NCI-H510A (cell line): ENCODE measurements around the gene GIPC3.
"Not testable (repeated sequence)": the region's sequence is repeated elsewhere in the genome, so short reads cannot be mapped to it uniquely, and the experiment has no call there.

Experiments used
- DNase-seq: peaks from one replicate; lab custom pipeline; 2025; lab: John Stamatoyannopoulos, UW

GIPC3 gene

DNA sequence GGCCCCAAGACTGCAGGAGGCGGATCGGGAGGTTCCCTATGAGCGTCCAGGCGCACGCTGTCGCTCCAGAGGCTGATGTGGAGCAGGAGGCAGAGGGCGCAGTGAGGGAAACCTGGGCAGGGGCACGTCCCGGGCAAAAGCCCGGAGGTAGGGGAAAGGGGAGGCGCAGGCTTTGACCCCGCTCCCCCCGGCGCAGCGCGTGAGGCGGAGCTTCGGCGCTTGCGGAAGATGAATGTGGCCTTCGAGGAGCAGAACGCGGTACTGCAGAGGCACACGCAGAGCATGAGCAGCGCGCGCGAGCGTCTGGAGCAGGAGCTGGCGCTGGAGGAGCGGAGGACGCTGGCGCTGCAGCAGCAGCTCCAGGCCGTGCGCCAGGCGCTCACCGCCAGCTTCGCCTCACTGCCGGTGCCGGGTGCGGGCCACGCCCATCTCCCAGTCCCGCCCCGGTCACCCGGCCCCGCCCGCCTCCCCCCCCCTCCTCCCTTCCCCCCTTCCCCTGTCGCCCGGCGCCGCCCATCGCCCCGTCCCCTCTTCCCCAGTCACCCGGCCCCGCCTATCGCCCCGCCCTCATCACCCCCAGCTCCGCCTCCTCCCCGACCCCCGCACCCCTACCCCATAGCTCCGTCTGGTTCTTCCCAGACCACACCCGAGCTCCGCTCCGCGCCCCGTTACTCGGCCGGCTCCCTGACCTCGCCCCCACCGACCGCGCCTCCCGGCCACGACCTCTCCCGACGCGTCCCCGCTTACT, 8.4 kb upstream of the GIPC3 start:
- DNase-seq: no peak

DNA sequence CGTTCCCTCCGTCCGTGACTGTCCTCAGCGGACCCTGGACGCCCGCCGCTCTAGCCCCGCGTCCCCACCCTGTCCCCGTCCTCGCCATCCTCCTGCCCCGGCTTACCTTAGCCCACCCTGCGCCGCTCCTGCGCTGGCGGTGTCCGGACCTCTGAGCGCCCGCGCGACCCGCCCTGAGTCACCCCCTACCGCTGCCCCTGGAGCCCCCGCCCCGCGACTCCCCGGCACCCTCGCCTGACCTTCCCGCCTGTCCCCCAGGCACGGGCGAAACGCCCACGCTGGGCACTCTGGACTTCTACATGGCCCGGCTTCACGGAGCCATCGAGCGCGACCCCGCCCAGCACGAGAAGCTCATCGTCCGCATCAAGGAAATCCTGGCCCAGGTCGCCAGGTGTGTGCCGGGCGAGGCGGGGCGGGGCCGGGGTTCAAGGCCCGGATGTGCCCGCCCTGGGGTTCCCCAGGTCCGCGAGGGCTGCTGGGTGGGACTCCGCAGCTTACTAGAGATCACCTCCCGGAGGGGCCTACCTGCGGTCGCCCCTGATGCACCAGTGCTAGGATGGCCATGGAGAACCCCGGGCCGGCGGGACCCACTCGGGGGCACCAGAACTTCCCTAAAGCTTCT, 7.4 kb upstream of the GIPC3 start:
- no peak for DNase-seq

DNA sequence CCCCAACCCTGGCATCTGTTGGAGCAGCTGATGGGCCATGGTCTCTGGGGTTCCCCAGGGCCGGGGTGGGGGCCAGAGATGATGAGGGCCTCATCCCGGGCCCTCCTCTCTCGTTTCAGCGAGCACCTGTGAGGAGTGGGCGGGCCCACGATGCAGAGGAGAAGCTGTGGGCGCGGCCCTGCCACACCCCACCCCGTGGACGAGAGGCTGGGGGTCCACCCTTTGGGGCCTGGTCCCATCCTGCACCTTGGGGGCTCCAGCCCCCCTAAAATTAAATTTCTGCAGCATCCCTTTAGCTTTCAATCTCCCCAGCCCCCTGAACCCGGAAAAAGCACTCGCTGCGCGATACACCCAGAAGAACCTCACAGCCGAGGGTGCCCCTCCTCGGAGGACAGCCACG, 6.9 kb upstream of the GIPC3 start:
- no peak for DNase-seq

DNA sequence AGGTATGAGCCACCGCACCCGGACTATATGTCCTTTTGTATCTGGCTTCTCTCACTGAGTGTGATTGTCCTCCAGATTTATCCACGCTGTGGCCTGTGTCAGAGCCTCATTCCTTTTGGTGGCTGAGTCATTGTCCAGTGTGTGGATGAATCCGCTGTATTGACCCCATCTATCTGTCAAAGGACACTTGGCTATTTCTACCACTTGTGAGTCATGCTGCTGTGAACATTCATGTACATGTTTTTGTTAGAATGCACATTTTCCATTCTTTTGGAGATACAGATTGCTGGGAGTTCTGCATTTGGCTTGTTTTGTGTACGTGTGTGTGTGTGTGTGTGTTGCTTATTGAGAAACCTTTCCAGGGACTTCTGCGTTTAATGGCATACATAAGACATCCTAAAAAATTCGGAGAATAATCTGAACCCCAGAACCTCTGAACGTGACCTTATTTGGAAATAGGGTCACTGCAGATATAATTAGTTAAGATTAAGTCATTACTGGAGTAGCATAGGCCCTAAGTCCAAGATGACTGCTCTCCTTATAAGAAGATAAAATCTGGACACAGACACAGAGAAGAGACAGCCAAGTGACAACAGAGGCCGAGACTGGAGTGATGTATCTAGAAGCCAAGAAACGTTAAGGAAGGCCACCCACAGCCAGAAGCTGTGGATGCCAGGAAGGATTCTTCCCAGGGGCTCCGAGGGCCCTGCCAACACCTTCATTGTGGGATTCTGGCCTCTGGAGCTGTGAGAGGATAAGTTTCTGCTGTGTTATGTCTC, 4.9 kb upstream of the GIPC3 start:
- DNase-seq: no peak

DNA sequence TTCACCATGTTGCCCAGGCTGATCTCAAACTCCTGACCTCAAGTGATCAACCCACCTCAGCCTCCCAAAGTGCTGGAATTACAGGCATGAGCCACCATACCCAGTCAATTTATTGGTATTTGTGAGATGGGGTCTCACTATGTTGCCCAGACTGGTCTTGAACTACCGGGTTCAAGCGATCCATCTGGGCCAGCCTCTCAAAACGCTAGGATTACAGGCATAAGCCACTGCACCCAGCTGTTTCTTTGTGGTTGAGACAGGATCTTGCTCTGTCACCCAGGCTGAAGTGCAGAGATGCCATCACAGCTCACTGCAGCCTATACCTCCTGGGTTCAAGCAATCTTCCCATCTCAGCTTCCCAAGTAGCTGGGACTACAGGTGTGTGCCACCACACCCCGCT, 3.5 kb upstream of the GIPC3 start:
- not testable (repeated sequence) for DNase-seq

DNA sequence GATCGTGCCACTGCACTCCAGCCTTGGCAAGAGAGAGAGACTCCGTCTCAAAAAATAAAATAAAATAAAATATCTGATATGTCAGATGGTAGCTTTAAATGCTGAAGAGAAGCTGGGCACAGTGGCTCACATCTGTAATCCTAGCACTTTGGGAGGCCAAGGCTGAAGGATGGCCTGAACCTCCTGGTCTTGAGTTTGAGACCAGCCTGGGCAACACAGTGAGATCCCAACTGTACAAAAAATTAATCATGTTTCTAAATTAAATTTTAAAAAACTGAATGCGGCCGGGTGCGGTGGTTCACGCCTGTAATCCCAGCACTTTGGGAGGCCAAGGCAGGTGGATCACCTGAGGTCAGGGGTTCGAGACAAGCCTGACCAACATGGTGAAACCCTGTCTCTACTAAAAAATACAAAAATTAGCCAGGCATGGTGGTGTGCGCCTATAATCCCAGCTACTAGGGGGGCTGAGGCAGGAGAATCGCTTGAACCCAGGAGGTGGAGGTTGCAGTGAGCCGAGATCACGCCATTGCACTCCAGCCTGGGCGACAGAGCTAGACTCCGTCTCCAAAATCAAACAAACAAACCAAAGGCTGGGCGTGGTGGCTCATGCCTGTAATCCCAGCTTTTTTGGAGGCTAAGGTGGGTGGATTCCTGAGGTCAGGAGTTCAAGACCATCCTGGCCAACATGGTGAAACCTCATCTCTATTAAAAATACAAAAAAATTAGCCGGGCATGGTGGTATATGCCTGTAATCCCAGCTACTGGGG, 1.1 kb upstream of the GIPC3 start:
- DNase-seq: not testable (repeated sequence)

DNA sequence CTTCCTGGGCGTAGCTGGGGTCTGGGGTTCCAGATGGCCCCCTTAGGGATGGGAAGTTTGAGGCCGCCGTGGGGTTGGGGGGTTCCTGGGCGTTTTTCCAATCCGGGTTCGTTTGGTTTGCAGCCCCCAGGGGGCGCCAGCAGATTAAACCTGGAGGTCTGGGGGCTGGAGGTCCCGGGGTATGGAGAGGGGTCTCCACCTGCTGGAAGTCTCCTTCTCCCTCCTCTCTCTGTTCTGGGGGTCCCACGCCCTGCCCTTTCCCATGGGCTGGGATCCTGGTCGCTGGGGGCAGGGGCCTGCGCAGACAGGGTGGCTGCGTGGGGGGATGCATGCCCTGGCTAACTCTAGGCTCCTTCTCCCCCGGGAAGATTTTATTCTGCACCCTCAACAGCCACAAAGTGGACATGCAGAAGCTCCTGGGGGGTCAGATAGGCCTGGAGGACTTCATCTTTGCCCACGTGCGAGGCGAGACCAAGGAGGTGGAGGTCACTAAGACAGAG, 899 bp downstream of the GIPC3 start:
- DNase-seq: no peak

DNA sequence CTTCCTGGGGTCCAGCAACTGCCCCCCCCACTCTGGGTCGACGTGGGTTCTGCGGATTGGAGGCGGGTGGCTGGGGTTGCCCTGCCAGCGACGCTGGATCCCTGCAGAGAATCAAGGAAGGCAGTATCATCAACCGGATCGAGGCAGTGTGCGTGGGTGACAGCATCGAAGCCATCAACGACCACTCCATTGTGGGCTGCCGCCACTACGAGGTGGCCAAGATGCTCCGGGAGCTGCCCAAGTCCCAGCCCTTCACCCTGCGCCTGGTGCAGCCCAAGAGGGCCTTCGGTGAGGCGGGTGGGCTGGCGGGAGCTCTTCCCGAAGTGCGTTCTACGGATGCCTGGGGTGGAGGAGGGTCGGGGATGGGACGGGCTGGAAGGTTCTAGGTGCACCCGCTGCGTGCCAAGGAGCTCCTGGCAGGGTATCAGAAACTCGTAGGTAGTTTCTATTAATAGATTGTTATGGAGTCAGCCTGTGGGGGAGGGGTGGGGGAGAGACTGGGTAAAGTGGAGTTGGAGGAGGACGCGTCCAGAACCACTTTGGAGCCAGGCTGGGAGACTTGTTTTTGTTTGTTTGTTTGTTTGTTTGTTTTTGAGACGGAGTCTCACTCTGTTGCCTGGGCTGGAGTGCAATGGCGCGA, 1.5 kb downstream of the GIPC3 start:
- DNase-seq: no peak

DNA sequence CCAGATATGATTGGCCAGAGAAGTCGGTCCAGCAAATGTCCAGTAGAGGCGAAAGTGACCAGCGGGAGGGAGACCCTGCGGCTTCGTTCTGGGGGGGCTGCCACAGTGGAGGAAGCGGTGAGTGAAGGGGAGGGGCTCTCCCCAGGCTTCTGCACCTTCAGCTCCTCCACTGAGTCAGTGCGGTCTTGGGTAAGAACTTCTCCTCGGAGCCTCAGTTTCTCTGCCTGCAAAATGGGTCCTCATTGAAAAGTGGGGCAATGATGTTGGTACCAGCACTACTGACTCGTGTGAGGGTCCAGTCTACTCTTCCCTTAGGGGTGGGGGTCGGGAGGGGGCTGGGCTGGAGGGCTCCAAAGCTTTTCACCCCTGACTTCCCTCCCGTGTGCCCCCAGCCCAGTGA, 4.2 kb downstream of the GIPC3 start:
- no peak for DNase-seq

DNA sequence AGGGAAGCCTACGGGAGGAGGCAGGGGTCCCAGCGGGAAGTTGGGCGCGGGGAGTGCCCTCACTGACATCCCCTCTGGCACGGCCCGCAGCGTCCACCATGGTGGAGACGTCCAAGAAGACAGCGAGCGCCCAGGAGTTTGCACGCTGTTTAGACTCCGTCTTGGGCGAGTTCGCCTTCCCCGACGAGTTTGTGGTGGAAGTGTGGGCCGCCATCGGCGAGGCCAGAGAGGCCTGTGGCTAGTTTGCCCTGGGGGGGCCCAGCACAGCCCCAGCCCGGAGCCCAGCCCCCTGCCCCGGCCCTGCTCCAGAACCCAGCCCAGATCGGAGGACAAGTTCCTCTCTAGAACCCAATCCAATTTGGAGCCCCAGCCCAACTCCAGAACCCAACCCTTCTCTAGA, 4.7 kb downstream of the GIPC3 start:
- DNase-seq: no peak

DNA sequence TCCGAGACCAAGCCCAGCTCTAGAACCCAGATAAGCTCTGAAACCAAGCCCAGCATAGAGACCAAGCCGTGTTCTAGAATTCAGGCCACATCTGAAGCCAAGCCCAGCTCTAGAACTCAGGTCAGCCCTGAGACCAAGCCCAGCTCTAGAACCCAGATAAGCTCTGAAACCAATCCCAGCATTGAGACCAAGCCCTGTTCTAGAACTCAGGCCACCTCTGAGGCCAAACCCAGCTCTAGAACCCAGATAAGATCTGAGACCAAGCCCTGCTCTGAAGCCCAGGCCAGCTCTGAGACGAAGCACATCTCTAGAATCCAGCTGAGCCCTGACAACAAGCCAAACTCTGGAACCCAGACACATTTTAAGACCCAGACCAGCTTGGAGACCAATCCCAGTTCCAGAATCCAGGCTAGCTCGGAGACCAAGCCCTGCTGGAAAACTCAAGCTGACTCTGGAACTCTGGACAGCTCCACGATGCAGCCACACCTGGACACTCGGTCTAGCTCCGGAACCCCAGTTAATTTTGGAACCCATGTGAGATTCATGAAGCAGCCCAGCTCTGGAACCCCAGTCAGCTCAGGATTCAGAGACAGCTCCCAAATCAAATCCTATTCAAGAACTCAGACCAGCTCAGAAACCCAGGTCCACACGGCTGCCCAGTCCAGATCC, 5.8 kb downstream of the GIPC3 start:
- DNase-seq: no peak

DNA sequence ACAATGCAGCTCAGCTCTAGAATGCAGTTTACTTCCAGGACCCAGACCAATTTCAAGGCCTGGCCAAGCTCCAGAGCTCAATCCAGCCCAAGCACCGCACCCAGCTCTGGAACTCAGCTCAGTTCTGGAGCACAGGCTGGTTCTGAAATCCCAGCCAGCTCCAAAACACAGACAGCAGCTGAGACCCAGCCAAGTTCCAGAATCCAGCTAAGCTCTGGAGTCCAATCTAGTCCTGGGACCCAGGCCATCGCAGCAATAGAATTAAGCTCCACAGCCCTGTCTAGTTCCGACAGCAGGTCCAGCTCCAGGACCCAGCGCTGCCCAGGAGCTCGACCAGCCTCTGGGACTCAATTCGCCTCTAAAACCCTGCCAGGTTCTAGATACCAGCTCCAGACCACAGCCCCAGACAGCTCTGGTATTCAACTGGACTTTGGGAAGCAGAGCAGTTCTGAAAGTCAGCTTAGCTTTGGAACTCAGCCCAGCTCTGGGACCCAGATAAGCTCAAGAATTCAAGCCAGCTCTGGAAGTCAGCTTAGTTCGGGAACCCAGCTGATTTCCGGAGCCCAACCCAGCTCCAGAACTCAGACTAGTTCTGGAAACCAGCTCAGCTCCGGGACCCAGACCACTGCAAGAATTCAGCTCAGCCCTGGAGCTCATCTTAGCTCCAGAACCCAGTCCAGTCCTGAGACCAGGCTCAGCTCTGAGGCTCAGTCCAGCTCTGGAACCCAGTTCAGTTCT, 6.8 kb downstream of the GIPC3 start:
- no peak for DNase-seq

DNA sequence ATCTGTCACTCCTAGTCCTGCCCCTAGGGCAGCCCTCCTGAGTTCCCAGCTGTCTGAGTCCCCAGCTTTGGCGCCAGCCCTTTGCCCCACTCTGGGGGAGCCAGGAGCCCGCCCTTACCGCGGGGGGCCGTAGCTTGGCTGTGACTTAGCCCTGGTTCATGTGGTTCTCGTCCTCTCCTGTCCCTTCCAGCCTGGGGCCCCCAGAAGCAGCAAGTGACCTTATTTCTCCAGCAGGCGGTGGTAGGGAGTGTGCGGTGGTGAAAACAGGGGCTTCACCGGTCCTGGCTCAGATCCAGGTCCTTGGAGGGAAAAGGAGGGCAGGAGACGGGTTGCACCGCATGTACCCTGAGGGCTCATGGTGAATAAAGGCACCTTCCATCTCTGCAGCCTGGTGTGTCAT, 7.9 kb downstream of the GIPC3 start:
- no peak for DNase-seq

DNA sequence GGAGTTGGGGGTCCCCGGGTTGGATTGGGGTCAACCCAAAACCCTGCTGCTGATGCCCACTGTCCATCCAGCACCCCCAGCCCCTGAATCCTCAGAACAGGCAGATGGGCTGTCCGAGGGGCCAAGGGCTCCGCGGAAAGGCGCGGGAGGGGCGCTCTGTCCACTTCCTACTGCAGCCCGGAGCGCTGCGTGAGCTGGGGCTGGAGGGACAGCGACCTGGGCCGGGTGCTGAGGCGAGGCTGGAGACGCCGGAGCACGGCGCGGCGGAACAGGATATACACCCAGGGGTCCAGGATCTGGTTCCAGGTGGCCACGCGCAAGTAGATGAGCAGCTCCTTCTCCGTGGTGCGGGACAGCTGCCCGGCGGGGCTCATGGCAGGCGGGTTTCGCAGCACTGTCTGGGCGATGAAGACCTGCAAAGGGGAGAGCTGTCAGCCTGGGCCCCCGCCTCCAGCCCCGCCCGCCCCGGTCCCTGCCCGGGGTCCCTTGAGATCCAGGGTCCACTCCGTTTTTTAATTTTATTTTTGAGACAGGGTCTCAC, 10.3 kb downstream of the GIPC3 start:
- DNase-seq: no peak

DNA sequence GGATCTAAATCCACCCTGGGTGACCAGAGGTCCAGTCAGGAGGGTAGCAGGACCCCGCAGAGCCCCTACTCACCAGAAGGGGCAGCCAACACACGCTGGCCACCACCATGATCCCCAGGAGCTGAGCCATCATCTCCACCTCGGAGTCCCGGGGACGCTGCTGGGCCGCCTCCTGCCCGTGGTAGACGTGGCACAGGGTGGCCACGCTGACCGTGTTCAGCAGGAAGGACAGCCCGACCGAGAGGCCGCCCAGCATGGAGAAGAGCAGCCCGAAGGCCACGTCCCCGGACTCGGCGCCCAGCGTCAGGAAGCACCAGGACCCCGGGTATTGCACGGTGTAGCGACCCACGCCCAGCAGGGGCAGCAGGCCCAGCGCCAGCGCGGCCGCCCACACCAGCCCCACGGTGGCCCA, 14.5 kb downstream of the GIPC3 start:
- DNase-seq: no peak

DNA sequence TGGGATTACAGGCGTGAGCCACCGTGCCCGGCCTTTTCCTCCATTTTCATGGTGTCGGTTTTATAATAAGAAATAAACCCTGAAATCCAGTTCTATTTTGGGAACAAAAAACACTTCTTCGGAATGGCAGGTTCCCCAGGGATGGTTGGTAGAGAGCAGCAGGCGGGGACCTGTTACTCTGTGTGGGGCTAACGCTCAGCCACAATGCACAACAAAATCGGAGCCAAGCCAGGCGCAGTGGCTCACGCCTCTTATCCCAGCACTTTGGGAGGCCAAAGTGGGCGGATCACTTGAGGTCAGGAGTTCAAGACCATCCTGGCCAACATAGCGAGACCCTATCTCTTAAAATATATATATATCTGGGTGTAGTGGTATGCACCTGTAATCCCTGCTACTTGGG, 15.7 kb downstream of the GIPC3 start:
- DNase-seq: no peak

DNA sequence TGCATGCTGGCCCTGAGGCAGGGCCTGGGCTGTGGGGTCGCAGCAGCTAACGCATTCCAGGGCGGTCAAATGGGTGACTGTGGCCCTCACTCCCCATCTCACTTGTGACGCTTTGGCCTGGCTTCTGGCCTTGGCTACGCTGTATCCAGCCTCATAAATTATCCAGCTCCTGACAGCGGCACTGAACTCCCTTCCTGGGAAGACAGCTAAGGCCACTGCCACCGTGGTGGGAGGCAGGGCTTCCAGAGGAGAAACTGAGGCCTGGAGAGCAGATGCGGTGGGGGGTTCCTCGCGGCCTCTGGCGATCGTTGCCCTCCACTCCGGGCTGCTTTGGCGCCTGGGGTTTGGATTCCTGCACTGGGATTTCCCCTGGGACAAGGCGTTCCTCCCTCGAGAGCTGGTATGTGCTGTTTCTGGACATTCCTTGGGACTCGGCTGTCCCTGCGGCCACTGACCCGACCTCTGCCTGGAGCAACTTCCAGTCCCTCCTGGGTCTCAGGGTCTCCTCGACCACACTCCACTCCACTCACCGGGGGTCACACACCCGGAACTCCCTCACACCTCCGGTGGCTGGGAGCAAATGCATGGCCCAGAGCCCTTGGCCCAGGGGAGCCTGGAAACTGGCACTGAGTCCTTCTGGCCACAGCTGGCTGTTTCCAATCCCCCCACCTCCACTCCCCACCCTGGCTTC, 18.0 kb downstream of the GIPC3 start:
- no peak for DNase-seq

DNA sequence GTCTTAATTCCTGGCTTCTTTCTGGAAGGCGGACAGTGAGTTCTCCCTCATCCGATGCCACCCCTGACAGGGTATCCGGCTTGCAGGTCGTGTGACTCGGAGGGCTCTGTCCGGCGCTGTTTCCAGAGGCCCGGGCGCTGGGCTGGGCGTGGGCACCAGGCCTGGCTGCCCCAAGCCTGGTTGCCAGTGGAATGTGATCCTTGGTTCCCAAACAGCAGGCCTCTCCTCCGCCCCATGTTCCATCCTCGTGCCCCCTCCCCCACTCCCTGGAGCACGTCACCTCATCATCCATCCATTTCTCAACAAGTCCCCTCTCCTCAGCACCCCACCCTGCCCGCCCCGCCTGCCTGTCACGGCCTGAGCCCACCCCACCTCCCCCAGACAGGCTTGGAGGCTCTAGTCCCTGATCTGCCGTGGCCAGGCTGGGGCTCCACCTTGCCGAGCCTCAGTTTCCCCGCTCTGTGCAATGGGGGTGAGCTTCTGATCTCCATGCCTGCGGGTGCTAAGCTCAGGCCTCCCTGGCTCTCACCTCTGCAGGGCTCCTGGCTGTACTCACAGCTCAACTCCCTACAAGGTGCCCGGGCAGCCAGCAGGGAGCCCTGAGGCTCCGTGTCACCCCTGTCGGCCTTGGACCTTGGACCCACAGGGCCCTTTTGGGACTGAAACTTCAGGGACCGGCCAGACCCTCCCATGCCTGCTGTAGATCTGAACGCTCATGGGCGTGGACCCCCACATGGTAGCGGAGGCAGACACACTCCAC, 19.1 kb downstream of the GIPC3 start:
- no peak for DNase-seq

DNA sequence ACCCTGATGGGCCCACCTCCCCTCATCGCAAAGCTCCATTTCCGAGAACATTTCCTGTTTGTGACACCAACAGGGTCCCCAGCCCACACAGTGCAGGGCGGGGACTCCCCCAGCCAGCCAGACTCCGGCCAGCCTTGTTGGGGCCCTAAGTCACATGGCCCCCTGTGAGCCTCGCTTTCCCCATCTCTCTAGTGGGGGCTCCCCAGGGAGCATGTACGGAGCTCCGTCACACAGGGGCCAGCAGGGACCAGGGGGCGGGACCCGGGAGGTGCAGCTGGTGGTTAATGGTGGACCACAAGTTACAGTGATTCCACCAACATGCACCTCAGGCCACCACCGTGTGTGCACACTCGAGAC, 19.7 kb downstream of the GIPC3 start:
- no peak for DNase-seq
